Stimulated activated CD4-positive, alpha-beta T cell treated with anti-CD3 and anti-CD28 coated beads, Interleukin-2, amount 100 ng/mL, for 24 hours (primary cell): ENCODE data around the gene GSE1.

Source experiments
- DNase-seq, 2 donors: peaks; one replicate each; pipeline ENCODE4 v3.0.0-alpha.2; 2020

GSE1 gene

DNA sequence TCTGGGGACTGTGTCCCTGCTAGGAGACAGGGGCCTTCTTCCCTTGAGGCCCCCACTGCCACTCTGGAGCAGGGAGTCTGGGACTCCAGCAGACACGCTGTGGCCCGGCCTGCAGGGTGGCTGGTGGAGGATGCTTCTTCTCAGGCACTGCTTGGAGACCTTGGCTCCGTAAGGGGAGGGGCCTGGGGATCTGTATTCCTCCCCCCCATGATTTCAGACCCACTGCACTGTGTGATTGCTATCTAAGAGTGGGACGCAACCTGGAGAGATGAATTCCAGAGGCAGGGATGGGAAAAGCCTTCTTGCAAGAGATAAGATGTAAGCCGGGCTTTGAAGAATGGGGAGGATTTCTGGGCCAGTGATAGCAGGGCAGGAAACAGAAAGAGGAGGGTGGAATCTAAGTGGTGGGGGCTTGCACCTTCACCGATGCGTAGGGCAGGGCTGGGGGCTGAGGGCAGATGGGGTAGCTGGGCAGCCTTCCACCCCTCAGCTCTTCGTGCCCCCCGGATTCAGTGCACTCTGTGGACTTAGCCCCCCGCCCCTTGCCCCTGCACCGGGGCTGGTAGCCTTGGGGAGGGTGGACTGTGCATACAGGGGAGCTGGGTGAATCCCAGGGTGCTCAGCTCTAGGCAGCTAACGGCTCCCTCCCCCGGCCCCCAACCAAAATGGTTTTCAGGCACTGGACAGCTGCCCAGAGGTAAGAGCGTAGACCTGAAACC, 5.2 kb upstream of the GSE1 start:
- DNase-seq, result no peak

DNA sequence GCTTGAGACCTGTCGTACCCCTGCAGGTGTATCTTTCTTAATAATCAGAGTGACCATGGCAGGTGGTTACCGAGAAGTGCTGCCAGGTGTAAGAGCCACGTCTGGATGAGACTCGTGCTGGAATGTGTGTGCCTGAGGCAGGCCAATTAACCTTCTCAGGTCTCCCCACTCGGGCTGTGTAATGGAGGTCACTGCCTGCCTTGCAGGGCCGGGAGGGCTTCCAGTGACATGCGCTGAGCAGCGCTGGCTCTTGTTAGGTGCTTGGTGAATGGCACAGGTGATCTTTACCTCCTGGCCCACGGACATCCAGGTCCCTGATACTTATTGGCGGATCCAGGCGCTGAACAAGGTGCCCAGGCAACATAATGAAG, 4.6 kb upstream of the GSE1 start:
- DNase-seq, result no peak

DNA sequence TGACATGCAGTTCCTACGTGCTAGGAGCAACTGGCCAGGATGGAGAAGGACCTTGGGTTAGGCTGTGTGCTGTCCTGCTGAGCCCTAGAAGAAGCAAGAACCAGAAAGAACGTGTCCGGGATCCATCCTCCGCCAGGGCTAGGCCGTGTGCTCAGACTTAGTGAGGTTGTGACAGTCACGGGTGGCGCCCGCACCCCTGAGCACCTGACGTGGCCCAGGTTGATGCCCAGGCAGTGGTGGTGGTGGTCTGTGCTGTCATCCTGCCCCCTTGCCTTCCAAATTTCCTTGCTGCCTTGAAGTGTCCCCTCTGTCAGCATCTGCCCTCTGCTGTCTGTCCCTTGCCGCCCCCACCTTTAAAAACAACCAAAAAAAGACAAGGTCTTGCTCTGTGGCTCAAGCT, 4.2 kb upstream of the GSE1 start:
- DNase-seq, result no peak

DNA sequence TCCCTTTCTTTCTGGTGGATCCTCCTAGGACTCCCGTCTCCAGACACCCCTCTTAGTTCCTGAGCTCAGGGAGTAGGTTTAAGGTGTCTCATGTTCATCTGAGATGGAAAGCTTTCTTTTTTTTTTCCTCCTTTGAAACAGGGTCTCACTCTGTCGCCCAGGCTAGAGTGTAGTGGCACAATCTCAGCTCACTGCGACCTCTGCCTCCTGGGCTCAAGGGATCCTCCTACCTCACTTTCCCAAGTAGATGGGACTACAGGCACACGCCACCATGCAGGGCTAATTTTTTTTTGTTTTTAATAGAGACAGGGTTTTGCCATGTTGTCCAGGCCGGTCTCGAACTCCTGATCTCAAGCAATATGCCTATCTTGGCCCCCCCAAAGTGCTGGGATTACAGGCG, 3.6 kb upstream of the GSE1 start:
- DNase-seq, result no peak

DNA sequence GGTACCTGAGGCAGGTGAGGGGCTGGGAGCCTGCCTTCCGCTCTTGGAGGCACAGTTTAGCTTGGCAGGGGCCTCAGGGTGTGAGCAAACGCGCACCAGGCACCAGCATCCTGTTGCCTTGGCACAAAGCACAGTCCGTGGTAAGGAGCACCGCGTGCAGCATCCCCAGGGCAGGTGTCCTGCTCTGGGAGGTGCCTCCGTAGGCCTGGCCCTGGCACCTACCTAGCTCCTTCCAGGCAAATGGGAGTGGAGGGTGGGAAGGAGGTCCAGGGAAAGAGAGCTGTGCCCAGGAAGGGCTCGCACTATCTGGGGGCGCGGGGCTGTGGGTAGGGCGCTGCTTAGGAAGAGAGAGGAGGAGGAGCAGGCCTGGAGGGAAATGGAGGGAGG, 3.1 kb upstream of the GSE1 start:
- DNase-seq, result no peak

DNA sequence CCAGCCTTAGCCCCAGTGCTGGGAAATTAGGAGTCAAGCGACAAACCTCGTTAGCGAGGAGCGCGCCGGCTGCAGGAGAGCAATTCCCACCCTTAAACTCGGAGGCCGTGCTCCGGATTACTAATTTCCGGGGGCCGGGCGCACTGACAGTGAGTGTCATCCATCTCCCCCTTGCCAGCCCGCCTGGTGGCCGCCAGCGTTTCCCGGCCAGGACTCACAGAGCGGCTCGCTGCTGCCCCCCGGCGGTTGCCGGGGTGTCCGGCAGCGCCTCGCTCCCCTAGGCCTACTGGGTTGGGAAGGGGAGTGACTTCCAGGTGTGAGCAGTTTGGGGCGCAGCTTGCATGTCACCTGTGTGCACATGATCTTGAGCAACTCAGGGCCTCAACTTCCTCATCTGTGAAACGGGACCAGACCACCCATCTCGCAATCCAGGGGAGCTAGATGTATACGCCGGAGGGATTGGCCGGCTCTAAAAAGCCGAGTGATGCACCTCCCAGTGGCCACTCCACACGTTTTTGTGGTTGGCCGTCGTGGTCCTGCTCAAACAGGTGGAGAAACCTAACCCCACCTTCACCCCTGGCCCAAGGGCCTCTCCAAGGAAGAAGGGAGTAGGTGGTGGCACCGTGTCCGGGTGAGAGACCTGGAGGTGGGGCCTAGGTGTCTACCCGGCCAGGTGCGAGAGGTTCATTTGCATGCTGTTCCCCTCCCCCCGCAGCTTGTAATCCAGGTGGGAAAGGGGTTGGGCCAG, 2.5 kb upstream of the GSE1 start:
- DNase-seq, result peak; percentile 92

DNA sequence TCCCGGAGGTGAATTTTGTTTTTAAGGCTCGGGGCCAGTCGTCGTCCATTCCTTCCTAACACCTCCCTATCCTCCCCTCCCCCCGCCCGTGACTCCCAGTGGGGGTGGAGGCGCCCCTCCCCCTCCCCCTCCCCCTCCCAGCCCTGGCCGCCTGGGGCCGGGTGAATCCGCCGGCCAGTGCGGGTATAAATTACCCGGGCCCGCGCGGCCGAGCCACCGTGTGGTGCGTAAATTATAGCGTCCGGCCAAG, 2.0 kb upstream of the GSE1 start:
- DNase-seq, result no peak

DNA sequence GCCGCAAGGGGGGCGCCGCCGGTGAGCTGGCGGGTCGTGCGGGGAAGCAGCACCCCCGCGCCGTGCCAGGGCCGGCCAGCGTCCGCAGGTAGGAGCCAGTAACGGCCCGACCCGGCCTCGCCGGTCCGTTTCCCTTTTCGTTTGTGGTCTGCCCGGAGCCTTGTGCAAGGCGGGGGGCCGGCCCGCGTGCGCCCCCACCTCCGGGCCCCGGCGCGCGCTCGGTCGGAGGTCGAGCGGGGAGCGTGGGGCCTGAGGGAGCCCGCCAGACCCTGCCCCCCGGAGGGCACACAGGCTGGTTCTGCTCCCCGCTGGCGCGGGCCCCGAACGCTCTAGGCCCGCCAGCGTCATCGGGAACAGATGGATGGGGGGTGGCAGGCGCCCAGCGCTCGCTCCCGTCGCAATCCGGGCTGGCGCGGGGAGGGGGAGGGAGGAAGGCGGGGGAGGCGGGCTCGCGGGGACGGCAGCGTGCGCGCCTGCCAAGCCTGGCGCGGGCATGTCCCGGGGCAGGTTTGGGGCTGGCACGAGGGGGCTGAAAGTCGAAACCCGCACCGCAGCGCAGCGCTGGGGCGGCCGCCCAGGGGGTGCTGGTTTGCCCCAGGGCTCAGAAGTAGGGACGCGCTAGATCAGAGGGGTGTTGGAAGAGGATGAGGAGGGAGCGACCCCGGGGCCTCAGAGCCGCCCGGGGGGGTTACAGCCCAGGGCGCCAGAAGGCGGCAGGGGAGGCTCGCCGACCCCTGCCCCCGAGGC, 1.5 kb upstream of the GSE1 start:
- DNase-seq, result peak; percentile 50 to 63

DNA sequence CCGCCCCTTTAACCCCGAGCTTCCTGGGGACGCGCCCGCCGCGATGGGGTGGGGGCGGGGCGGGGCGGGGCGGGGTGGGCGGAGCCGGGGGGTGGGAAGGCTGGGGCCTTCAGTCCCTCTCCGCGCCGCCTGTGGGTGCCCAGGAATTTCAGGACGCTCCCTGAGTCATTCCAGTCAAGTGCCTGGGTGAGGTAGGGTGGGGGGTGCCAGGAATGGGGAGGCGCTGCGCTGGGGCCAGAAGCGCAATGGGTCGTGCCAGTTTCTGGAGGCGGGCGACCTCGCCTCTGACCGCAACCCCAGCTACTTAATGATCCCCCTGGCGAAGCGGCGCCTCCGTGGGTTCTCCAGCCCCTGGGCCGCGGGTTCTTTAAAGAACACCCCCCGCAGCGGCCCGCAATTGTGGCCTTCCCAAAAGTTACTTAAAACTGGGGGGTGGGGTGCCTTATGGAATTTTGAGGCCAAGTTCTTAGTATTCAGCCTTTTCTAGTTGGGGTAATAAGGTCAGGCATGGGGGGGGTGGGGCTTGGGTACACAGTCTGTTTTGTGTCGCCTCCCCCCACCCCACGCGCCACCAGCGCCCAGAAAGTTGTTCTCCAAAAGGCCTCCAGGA, 826 bp upstream of the GSE1 start:
- DNase-seq, result peak; percentile 29 to 34

DNA sequence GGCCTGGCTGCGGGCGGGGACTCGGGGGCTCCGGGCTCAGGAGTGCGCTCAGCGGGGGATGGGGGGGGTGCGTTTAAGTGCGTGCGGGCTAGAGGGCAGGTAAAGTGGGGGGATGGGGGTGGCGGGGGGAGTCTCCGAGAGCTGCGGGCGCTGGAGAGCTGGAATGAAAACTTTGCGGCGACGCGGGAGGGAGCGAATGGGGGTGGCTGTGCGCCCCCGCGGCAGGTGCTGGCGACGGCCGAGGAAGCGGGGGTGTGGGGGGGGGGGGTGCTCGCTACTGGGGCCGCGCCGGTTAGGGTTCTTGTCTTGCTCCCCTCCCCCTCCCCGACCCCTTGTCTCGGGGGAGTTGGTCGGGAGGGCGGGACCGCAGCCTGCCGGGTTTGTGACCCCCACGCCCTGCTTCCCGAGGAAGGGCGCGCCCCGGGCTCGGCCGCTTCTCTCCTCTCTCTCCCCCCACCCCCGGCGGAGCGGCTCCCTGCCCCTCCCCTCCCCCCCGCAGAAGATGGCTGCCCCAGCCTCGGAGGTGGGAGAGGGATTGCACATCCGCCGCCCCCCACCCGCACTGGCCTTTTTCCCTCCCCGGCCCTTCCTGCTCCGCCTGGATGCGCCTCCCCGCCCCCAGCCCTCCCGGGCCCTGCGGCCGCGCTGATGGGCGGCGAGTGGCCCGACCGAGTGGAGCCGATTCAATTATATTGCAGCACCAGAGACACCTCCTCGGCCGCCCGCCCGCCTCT, 649 bp downstream of the GSE1 start:
- peak; percentile 14 to 20 for DNase-seq

DNA sequence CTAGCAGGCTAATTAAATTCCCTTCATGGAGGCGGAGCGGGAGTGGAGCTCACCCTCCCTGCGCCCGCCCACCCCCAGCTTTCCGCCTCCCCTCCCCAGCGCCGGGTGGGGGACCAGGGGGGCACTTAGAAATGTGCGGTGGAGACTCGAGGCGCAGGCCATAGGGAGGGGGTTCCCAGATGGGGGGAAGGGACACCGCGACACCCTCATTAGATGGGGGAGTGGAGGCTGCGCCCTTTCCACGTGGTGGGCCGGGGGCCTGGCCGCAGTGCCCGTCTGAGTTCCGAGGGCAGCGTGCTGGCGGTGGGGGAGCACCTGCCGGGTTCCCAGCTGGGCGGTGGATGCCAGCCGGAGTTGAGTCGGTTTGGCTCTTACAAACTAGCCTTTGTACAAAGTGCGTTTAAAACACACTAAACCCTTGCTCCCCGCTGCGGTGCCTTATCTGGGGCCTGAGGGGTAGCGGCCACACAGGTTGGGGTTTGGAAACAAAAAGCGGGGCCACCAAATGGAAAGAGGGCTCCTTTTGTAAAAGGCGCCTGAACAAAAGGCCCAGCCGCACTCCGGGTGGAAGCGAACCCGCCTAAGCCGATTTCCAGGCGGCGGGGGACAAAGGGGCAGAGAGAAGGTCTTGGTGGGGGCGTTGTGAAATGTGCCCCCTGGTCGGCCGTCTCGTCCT, 1.4 kb downstream of the GSE1 start:
- no peak for DNase-seq

DNA sequence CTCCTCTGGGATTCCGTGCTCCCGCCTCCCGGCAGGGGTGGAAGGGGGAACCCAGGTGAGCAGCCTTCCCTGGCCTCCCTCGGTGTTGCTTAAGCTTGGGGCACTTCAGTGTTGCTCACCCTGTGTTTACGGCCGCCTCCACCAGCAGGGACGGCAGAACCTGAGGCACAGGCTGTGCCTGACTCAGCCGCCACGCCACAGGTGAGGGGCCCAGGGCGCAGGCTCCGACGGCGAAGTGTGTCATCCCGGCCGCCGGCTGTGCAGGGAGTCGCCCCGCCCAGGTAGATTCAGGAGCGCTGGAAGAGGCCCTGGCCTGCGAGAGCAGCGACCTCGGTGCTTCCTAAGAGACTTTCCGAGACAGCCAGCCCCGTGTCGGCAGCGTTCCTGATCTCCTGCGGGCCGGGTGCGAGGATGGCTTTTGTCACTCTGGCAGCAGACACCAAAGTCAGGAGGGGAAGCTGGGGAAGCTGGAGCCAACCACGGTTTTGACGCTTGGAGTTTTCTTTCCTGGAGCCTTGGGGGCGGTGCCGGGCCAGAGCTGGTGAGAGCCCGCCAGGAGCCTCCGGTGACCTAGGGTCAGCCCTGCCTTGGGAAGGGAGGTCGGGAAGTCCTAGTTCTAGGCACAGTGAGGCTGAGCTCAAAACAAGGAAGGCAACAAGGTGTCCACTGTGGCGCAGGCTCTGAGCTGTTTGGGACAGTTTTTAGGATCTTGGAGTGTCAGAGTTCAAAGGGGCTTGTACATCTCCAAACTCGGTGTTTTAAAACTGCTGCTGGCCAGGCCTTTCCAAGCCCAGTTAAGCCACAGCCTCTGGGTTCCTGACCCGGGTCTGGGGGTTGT, 2.1 kb downstream of the GSE1 start:
- peak; percentile 55 to 64 for DNase-seq

DNA sequence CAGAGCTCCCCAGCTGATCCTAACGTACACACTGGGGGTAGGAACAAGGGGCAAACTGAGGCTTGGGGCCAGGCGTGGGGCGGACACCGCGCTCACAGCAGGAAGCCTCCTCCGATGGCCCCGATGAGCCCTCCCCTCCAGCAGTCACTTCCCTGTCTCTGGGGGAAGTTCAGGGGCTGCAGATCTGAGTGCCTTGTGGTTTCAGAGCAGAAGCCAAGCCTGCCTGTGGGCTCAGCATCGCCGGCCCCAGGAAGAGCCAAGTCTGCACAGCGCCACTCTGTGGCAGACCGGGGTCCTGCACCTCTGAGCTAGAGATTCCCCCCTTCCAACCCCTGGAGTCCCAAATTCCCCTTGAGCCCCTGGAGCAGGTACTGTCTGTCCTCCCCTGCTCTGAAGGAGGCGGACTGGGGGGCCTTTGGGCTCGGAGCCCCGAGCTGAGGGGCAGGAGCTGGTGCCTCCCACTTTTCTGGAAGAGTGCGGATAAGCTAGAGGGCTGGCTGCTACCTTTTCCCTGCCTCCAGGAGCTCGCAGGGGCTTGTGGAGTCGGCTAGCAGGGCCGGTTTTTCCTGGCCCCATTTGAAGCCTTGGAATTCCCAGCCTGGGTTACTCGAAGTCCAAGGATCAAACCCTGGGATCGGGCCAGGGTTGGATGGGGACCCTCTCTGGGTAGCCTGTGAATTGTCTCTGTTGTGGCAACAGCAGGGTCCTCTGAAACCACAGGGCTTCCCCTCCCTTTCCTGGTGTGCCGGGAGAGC, 2.9 kb downstream of the GSE1 start:
- DNase-seq, result peak; percentile 82 to 83

DNA sequence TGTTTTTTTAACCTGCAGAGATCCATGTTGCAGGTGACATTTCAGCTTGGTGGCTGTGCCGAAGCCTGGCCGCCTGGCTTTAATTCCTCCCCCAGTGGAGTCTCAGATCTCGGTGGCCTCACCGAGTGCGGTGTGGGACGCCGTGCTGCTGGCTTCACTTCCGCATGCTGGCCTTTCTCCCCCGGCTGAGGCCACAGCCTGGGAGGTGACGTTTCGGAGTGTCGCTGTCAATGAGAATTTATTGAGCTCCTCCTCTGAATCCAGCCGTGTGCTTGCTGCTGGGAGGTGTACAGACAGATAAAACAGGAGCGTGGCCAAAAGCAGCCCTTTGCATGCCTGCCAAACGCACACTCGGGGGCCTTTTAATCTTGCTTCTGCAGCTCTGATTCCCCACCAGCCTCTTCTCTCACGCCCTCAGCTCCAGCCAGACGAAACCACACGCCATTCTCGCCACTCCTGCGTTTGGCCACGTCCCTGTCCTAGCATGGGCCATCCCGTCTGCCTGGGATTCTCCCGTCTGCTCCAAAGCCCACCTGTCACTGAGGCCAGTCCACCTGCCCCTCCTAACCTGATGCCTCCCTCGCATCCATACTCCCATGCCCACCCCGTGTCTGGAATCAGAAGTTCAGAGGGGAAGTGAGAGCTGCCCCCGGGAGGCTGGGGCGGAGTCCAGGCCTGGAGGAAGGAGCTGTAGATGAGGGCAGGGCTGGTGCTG, 3.6 kb downstream of the GSE1 start:
- DNase-seq, result peak in 1 of 2 donors; percentile 29

DNA sequence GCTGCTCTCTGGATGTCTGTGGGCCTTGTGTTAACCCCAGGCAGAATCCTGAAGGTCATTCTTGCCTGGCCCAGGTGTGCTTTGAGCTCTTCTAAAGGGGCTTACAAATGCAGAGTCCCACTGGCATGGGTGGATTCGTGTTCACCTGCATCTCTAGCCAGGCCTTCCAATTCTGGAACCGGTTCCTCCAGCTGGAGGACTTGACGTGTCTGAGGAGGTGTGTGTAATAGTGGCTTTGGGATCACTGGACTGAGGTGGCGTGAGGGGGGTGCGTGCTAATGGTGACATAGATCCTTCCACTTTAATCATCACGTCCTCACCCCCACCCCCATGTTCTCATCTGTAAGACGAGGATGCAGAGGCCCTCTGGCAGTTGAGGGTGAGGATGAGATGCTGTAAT, 4.8 kb downstream of the GSE1 start:
- no peak for DNase-seq

DNA sequence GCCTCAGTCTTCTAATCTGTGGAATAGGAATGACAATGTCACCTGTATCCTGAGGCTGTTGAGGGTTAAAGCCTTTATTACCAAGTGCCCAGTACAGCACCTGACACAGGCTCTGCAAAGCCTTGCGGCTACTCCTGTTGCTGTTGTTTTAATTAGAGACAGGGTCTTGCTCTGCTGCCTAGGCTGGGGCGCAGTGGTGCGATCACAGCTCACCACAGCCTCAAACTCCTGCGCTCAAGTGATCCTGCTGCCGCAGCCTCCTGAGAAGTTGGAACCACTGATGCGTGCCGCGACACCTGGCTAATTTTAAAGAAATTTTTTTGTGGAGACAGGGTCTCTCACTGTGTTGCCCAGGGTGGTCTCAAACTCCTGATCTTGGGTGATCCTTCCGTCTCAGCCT, 5.4 kb downstream of the GSE1 start:
- DNase-seq, result no peak

DNA sequence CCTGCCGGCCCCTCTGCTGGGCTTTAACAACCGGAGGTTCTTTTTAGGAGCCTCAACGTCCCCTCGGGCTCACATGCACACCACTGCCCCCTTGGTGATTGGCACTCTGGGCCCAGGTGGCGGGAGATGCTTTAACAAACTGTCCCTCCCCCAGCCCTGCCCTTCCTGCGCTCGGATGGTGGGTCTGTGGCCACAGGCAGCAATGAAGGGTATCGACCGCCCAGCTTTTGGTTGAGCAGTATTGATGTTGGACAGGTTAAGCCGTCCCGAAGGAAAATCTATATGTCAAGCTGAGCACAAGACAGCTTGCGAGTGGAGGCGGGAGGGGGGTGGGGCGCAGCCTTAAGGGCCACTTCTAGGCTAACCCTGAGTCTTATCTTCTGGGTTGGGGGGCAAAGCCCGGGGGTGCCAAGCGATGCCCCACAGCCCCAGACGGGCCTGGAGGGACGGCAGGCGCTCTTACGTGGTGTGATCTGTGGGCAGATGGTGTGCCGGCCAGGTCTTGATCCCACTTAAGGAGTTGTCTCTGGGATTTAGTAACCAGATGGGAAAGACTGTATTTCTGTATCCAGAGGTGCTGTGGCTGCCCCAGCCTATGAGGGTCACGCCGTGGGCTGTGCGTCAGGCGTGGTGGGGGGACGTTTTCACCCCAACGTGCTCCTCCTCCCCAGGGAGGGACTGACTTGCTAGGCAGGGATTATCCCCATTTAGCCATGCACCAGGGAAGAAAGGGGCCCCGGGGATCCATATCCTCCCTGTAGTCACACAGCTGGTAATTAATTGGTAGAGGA, 6.2 kb downstream of the GSE1 start:
- no peak for DNase-seq

DNA sequence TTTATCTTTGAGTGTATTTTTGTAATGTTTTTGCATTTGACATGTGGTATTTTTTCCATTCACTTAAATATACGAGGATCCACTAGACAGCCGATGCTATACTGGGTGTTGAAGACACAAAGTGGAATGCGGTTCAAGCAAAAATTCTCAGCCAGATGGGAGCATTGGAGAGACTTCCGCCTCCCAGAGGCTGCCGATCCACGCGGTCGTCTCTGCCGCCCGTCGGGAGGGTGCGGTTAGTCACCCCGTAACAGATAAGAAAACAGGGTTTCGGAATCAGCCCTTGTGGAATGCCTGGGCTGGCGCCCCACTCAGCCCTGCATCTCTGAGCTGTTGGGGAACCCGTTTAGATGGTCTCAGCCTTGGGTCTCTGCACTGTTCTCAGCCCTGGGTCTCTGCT, 7.3 kb downstream of the GSE1 start:
- DNase-seq, result no peak

DNA sequence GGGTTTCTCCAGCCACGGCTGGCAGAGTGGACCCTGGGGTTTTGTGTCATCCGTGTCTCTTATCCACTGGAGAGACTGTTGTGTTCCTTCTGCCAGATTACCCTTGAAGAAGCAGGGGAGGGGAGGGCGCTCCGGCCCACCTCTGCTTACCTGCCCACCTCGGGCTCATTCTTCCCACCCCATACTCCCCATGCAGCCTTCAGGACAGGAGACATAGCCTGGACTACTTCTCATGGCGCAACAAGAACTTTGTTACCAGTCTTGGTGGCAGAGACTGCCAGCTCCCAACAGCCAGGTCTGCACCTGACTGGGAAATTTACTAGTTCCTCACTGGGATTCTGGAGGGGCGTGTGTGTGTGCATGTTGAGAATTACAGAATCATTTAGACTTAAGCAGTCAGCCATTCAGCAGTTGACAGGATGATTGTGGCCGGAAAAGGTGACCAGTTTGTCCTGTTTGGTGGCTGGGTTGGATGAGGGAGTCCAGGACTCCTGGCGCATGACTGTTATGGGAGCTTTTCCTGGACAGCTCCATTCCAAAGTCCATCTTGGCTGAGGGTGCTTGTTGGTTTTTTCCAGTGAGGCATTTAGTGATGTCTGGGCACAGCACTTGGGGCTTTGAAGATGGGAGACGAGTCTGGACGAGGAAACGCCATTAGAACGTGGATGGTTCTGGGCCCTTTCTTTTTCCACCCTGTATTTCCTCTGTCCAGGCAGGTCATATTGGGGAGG, 8.7 kb downstream of the GSE1 start:
- DNase-seq, result no peak
